ENCODE results near the gene PSG2.
"Not testable (repeated sequence)": the region's sequence is repeated elsewhere in the genome, so short reads cannot be mapped to it uniquely, and the experiment has no call there.

PSG2 gene

DNA sequence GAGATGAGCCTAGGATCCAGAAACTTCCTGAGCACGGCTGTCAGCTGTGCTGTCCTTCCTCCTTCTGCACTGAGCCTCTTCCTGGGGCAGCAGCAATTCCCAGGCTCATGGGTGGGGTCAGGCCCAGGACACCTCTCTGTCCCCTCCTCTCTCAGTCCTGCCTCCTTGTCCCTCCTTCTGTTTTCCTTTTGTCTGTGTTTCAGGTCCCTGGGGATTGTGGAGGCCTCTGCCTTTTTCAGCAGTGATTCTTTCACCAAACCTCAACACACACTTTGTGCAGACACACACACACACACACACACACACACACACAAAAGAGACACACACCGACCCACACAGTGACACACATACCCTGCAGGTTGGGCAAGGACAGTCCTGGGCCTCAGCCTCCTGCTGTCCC, at the start of gene PSG2:
TSS of gene PSG2 (minus strand) at position 101 of the 400 bp plus-strand sequence. CDS start 132 bp downstream, outside the sequence.
- DNase-seq, result not testable (repeated sequence)

DNA sequence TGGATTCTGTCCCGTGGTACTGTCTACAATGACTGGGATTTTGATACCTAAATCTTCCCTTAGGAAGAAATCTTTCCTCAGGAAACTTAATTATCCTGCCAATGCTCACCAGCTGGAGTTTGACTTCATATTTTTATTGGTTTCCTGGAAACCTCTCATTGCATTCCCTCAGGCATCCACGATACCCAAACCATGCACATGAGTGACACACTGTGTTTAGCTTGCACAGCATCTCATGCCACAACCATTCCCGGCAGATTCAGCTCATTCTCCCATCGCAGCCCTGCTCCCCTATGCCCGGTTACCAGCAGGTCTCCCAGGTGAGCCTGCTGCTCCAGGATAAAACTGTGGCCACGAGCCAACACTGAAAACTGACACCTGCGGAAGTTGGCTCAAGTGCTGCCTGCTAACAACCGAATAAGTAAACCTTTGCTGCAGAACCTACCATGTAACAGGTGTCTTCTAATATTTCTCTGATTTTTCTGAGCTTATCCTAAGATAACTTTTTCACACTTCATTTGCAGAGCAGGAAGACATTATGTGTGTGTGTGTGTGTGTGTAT, 48.9 kb upstream of the PSG2 start:
- DNase-seq, result not testable (repeated sequence)

DNA sequence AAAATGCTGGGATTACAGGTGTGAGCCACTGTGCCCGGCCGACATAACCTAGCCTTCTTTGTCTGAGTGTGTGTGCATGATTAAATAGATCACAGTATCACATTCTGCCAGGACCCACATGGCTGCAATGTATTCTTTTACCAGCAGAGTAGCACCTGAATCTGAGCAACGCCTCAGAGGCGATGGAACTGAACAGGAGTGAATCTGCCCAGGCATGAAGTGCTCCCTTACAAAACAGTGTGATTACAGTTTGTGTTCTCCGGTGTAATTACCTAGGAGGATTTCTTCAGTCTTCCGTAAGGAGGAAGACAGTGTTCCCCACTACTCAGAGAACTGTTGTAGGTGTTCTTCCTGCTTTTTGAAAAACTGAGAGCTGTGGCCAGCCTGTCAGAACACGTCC, 46.7 kb upstream of the PSG2 start:
- DNase-seq, result not testable (repeated sequence)

DNA sequence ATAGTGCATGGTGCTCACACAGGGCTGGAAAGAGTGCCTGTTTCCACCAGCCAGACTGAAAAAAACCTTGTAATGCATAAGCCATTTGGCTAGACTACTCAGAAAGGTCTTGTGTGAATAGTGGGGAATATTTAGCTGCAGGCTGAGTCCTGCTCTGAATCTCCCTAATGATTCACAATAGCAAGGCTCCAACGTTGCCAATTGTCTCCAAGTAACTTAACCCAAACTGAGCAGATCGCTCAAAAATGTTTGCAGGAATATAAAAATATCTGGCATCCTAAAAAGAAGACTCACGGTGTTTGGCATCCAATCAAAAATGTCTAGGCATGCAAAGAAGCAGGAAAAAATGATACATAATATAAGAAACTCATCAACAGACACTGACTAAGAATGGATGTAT, 44.8 kb upstream of the PSG2 start:
- not testable (repeated sequence) for DNase-seq

DNA sequence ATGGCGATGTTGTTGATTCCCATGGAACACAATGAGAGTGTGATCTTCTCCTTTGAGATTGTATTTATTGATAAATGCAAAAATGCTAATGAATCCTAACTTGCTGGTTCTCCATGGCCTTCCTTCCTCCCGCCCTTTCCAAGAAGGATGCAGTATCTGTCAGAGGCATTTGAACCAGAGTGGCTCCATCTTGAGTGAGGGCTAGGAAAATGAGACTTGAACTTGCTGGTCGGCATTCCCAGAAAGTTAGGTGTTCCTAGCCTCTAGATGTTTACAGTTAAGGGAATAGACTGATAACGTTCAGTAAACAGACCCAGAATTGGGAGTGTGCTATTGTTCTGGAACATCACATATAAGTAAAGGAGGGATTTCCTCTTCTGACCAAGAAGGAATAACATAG, 44.2 kb upstream of the PSG2 start:
- no peak for DNase-seq

DNA sequence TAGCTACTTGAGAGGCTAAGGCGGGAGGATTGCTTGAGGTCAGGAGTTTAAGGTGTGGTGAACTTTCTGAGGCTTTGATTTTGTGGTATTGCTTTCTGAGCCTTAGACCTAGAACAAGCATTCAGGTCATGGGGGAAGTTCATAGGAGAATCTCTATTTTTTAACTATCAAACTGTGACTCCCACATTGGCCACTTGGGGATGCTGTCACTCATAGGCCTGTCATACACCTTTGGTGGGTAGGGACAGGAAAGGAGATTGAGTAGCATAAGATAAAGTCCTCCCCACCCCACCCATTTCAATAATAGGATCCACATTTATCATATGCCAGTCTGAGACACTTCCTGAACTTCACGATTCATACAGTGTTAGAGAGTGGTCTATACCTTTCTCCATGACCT, 41.9 kb upstream of the PSG2 start:
- DNase-seq, result no peak

DNA sequence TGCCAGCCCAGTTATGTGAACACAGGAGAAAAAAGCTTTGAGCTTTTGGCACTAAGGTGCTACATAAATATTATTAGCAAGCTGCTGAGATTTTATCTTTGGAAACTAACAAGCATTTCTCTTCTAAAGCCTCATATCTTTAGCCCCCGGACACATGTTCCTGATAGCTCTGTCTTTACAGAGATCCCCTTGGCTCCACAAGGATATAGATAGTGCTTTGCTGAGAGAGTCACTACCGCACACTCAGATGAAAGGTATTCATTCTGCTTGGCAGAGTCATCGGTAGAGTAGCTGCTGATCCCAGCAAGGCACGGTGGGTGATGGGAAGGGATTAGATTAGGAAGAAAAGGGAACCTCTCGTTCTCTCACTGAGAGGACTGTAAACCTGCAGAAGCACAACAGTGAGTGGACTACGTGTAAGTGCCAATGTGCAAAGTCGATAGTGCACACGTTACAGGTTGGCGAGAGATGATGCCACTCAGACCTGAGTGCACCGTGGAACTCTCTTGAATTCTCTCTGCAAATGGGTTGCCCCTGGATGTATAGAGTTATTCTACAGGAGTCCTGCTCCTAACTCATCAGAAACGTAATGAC, 38.0 kb upstream of the PSG2 start:
- DNase-seq, result not testable (repeated sequence)

DNA sequence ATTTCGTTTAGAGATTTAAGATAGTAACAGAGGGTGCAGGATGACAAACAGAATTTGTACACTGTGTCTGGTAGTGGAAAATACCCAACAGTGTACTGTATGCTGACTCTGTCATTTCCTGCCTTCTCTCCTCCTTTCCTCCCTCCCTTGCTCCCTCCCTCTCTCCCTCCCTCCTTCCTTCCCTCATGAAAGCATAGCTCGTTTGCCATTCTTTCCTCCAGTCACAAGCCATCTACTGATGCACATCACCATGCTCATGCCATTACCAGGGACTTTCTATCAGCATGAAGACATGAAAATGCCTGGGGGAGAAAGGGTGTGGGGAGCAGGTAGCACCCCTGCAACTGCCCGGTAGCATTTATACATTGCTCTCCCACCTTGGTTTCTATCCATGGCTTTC, 37.0 kb upstream of the PSG2 start:
- DNase-seq, result not testable (repeated sequence)

DNA sequence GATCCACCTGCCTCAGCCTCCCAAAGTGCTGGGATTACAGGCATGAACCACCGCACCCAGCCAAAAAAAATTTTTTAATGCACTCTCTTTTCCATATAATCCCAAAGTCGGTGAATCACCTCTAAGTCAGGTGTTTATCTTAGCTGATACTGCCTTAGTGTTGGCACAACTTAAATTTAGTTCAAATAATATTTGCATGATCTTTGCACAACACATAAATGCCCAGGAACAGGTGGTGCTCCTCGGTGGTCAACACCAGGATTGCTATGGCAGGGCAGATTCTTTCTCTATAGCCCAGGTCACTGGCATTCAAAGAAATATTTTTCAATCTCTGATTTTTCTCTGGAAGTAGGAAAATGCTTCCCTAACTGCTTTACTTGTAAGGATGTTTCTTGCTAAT, 33.9 kb upstream of the PSG2 start:
- DNase-seq, result not testable (repeated sequence)

DNA sequence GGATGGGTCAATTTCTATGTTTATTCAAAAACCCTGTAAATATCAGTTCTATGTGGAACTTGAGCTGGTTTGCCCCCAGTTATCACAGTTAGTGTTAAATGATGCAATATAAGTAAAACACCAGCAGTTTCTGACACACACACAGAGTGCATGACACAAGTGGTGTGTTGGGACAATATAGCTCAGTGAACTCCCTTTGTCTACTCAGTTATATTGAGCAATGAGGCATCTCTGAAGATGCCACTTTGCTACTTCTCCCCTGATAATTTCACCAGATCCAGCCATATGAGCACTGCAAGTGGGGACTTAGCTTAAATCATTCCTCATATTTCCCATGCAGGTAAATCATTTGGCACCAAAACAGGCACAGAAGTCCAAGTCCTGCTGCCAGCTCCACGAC, 33.0 kb upstream of the PSG2 start:
- not testable (repeated sequence) for DNase-seq

DNA sequence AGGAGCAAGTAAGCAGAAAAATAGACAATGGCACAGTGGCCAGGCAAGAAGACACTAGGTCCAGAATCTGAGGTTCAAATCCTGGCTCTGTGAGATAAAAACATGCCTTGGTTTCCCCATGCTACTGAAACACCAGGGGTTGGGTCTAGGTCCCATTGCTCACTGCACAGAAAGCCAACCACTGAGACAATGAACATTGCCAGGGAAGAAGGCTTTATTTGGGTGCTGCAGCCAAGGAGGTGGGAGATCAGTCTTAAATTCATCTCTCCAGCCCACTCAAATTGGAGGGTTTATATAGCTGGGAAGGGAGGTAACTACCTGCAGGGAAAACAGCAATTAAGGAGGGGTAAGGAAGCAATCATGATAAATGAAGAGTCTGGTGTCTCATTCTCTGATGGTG, 32.6 kb upstream of the PSG2 start:
- DNase-seq, result not testable (repeated sequence)

DNA sequence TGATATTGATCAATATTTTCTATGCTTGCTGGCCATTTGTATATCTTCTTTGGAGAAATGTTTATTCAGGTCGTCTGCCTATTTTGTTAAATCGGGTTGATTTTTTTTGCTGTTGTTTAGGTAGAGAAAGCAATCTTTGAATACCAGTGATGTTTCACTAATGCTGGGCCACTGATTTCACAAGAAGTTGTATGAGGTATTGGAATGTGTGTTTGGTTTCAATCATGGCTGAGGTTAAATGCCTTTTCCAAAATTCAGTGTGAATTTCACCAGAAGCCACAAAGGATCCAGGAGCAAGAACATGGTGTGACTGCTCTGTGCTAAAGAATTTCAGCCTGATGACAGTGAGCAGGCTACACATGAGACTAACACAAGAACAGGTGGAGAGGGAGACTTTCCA, 32.1 kb upstream of the PSG2 start:
- not testable (repeated sequence) for DNase-seq

DNA sequence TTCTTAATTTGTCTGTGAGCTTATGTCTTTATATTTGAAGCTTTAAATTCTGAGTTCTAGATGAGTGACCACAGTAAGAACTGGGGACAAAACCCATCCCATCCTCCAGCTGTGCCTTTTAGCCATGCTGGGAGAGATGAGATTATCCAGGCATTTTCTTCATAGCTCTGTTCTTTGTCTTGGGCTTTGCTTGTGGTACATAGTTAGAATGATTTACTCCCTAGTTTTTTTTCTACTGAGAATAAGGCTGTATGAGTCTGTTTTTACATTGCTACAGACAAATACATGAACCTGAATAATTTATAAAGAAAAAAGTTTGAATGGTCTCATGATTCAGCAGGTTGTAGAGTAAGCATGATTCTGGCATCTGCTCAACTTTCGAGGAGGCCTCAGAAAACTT, 24.9 kb upstream of the PSG2 start:
- not testable (repeated sequence) for DNase-seq

DNA sequence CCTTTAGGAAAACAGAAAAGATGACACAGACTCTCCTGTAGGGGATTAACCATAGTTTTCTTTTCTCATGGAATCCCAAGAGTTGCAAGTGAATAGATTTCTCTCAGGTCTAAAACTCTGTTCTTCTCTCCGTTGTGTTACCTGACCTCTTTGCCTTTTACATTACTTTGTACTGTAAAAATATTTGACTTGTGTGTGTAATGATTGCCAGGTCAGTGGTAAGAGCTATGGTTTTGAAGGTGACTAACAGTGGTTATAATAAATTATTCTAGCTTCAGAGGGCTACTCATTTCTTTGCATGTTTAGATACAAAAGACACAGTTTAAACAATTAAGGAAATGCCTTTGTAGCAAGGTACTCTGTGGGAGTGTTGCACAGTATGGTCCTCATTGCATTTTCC, 23.0 kb upstream of the PSG2 start:
- DNase-seq, result no peak

DNA sequence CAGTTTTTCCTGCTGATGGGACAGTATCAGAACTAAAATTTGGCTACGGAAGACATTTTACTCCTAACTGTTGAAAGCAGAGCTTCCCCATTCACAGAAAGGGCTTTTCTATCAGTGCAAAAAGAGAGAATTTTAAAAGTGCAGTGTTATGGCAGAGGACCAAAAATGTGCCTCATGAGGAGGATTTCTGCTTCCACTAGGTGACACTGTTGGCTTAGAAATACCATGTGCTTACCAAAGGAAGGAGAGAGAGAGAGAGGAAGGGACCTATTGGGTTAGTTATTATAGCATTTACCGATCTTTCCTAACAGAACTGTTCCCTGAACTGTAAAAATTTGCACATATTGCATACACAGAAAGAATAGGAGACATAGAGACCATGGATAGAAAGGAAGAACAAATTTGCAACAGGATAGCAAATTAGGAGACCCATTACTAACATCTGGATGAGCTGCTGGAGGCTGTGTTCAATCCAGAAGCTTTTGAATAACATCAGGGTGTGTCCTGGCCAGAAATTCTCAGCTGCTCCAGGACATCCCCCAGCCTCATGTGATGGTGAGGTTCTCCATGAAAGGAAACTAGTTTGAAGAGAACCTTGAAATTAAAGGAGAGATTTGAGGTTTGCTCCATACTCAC, 21.8 kb upstream of the PSG2 start:
- not testable (repeated sequence) for DNase-seq

DNA sequence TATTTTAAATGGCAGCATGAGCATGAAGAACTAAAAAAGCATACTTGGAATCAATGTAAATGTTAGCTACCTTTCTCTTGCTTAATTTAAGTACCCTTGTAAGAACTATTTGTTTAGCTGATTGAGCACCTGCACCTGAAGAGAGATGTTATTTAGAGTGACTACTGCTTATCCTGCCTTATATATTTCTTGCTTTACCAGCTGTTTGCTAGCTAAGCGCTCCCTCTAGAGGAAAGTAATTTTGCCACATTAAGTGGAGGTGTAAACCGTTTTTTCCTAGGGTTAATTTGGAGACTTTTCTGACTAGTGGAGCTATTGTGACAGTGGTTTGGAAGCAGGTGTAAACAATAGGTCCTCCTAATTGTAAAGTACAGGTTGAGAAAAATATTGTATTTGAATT, 19.4 kb upstream of the PSG2 start:
- no peak for DNase-seq

DNA sequence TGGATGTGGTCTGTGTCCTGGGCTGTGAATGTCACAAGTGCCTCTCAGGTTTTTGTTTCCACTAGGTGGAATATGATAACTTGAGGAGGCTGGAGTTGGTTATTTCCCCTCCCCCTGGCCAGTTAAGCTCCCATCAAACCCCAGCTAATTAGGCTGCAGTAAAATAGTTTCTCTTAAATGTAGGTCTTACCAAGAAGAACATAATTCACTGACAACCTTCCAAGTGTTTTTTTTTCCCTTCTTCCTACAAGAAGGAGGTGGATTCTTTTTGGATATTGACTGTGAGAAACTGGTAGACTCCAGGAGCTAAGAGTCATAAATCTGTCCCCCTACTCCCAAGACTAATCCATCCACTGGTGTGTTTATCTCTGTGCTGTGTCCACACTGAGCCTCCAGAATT, 15.9 kb upstream of the PSG2 start:
- not testable (repeated sequence) for DNase-seq

DNA sequence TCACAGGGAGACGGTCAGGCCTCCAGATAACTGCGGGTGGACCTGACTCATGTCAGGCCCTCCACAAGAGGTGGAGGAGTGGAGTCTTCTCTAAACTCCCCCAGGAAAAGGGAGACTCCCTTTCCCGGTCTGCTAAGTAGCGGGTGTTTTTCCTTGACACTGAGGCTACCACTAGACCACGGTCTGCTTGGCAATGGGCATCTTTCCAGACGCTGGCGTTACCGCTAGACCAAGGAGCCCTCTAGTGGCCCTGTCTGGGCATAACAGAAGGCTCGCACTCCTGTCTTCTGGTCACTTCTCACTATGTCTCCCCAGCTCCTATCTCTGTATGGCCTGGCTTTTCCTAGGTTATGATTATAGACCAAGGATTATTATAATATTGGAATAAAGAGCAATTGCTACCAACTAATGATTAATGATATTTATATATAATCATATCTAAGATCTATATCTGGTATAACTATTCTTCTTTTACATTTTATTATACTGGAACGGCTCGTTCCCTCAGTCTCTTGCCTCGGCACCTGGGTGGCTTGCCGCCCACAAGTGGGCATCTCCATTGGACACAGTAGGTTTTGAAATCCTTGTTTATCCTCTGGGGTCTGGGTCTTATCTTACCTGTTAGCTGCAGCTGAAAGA, 5.3 kb upstream of the PSG2 start:
- DNase-seq, result not testable (repeated sequence)

DNA sequence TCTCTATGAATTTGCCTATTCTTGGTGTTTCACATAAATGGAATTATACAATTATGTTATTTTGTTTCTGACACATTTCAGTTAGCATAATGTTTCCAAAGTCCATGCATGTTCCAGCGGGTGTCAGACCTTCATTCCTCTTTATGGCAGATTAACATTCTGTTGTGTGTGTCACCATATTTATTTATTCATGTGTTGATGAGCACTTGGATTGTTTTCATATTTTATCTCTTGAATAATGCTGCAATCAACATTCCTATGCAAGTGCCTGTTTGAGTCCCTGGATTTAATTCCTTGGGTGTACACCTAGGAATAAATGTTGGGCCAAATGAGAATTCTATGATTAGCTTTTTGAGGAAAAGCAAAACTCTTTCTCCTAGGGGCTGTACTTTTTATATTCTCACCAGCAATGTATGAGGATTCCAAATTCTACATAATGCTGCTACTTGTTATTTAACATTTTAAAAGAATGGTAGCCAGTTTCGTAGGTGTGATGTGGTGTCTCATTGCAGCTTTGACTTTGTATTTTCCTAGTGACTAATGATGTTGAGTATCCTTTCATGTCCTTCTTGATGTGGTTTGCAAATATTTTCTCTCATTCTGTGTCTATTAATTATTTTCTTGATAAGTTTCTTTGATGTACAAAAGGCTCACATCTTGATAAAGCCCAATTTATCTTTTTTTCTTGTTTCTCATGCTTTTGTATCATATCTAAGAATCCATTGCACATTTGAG, 3.5 kb upstream of the PSG2 start:
- not testable (repeated sequence) for DNase-seq

DNA sequence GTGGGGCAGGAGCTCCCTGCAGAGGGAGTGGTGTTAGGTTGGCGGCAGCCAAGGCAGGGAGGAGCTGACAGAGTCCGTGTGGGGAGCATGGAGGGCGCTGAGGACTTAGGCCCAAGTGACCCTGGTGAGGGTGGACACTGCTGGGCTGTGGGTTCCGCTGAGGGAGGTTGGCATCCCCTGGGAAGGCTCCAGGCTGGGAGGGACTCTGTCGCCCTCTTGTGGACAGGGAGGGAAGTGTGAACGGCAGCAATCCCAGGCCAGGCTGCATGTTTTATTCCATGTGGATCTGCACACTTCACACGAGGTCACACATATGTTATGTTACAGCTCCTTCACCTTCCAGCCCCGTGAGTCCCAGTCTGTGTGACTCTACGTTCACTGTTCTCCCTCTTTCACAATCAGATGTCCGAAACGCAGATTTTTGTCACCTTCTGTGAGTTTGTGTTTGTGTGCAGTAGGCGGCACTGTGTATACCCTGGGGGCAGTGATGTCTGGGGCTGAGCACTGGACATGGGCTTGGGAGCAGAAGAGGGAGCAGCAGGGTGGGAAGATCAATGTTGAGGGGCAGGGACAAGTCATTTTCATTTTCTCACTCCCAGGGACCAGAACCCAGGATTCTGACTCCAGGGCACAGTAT, 1.8 kb upstream of the PSG2 start:
- not testable (repeated sequence) for DNase-seq

DNA sequence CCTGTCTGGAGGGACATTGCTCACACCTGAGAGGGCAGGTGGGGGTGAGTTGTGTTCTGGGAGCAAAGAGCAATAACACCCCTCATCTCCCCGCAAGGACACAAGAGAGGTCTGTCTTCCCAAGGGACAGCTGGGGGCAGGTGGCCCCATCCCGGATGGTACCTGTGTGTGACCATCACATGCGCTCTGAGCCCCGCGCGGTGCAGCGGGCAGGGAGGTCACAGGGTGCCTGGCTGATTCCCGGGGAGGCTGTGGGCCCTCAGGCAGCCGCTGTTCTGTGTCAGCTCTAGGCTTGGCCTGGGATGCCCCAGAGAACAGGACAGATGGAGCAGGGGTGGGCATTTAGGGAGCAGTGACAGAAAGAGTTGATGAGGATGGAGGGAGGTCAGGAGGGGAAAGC, 1.2 kb upstream of the PSG2 start:
- not testable (repeated sequence) for DNase-seq

DNA sequence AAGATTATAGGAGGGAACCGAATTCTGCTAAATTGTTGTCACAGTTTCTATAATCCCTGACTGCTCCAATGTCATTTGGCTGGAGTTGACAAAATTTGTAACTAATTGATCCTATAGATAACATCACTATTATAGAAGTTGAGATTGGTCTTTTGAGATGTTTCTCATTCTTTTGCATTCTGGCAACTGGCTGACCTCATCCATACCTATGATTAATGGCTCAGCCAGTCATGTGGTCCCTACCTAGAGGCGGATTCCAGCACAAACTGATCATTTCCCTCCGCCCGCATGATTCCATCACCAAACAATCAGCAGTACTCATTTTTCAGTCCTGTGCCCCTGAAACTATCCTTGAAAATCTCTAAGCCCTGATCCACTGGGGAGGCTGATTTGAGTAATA, 4.2 kb downstream of the PSG2 start:
- no peak for DNase-seq

DNA sequence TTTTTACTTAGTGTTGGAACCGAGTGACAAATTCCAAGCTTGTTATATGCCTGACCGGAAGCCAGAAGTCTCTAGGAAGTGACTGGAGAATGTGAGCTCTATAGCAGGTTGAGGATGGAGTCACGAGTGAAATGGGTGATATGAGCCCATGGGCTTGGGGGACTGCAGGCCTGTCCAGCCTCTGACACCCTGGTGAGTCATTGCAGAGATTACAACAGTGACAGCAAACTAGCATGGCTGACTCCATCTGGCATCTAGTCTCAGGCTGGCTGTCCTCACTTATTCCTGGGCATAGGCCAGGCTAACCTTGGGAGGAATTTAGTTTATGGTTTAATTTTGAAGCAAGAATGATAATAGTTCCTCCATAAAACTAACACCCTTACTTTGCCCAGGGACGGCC, 4.6 kb downstream of the PSG2 start:
- DNase-seq, result not testable (repeated sequence)
